ENCODE results near the gene BORA.
"Not testable (repeated sequence)": the region's sequence is repeated elsewhere in the genome, so short reads cannot be mapped to it uniquely, and the experiment has no call there.

Gene BORA

GRCh38 chr13:72784679-72785078, 57.0 kb downstream of the BORA start:
- peaks cover 11% of the 10 kb centered on the region; the same call in 1 of the 2 replicates for H3K36me3 ChIP-seq (replicated peaks)
- in situ Hi-C loops (cut with MboI; ENCODE audit: low sequenced_read_pairs); H3K27me3 ChIP-seq (ENCODE audit: low read depth); H3K4me3 ChIP-seq; DNase-seq (ENCODE audit: low spot score in 2 of 2); H3K4me1 ChIP-seq; H3K9me3 ChIP-seq: not testable (repeated sequence)

DNA sequence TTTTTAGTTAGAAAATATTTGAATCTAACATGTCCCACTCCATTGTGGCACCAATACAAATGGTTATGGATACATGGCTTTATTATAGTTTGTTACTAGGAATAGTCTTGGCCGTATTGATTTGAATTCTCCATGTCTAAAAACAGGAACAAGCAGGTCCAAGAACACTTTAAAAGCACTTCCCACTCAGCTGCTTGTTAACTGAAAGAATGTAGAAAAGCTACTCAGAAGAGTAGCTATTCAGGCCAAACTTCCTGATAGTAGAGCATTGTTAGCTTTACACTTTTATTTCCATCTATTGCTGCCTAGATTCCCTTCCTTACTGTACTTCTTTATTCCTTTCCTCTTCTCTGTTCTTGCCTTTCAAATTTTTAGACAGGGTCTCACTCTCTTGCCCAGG, 61.1 kb downstream of the BORA start:
- in situ Hi-C loops (cut with MboI; ENCODE audit: low sequenced_read_pairs) = no loop called here
- Histone ChIP-seq H3K9me3 (no peaks in the 10 kb centered on the region), H3K4me1 (no peaks in the 10 kb centered on the region; the same call in 1 of the 2 replicates), H3K27me3 (ENCODE audit: low read depth) (no peaks in the 10 kb centered on the region), H3K4me3 (no peak overlapping the region), H3K36me3 (replicated peaks) (peaks cover 16% of the 10 kb centered on the region)
- no peak for DNase-seq (ENCODE audit: low spot score in 2 of 2)

DNA sequence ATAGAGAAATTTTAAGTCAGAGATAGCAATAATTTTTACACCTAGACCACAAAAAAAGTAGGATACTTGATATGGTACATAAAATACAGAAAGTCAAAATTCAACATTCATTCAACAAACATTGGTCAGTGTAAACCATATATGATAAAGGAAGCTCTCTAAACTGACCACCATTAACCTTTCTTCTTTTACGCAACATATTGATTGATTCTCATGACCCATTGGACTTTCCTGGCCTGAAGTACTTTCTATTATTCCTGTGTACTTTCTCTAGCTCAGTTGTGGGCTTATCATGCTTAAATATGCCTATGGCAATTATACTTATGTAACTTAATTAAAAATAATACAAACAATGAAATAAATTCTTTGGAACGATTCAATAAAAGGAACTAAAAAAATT, 64.9 kb downstream of the BORA start:
- Histone ChIP-seq H3K27me3 (ENCODE audit: low read depth) (no peaks in the 10 kb centered on the region), H3K36me3 (replicated peaks) (peaks cover 15% of the 10 kb centered on the region), H3K9me3 (no peaks in the 10 kb centered on the region), H3K4me3 (no peak overlapping the region), H3K4me1 (peaks cover 2% of the 10 kb centered on the region; the same call in 1 of the 2 replicates)
- in situ Hi-C loops (cut with MboI; ENCODE audit: low sequenced_read_pairs) = no loop called here
- DNase-seq (ENCODE audit: low spot score in 2 of 2) = no peak

- Histone ChIP-seq H3K27me3 (ENCODE audit: low read depth) (no peaks in the 10 kb centered on the region), H3K4me1 (peaks cover 2% of the 10 kb centered on the region; the same call in 1 of the 2 replicates), H3K36me3 (replicated peaks) (peaks cover 7% of the 10 kb centered on the region), H3K9me3 (no peaks in the 10 kb centered on the region), H3K4me3 (no peak overlapping the region)
- in situ Hi-C loops (cut with MboI; ENCODE audit: low sequenced_read_pairs) = no loop called here
- no peak for DNase-seq (ENCODE audit: low spot score in 2 of 2)
Measured at GRCh38 chr13:72798817-72799216, 71.1 kb downstream of the BORA start.

DNA sequence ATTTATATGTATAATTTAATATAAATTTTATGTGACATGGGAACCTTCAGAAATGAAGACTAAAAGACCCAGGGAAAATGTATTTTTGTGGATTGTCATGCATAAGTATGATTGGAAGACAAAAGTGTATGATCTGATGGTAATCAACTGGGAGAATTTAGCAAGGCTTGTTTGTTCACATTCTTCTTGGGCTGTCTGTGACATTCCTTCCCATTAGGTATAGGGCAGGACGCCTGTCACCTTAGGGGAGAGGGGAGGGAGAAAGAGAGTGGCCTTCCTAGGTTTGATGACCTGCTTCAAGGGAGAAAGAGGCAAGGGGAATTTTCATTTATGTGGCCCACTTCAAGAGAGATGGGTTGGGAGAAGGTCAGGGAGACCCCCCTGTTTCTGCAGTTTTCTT, 76.6 kb downstream of the BORA start:
- Histone ChIP-seq H3K9me3 (no peaks in the 10 kb centered on the region), H3K36me3 (replicated peaks) (no peaks in the 10 kb centered on the region), H3K27me3 (ENCODE audit: low read depth) (no peaks in the 10 kb centered on the region), H3K4me3 (no peak overlapping the region), H3K4me1 (peaks cover 3% of the 10 kb centered on the region; the same call in 1 of the 2 replicates)
- in situ Hi-C loops (cut with MboI; ENCODE audit: low sequenced_read_pairs) = loop anchor here (25.0 kb wide), 1 partner anchor 908 kb away; no protein-coding TSS in a partner anchor
- no peak for DNase-seq (ENCODE audit: low spot score in 2 of 2)

Data from HAP-1 (cell line).